B cell (primary cell): ENCODE results near the gene NSRP1. TPM values are rescaled to one million over a fixed set of nuclear protein-coding genes. Genes with fewer than 3 reads are reported as not detected.

Source experiments
- ATAC-seq: fragments of 200-7000 bp; cut with Tn5 transposase; one replicate; pipeline ENCODE4 v1.10.0; 2021; ENCODE audit warnings: low read depth, mild to moderate bottlenecking, moderate number of reproducible peaks, moderate library complexity
- CTCF ChIA-PET: fragments of 350-600 bp; sonication (Branson Sonifier 250); formaldehyde crosslinking; loops from one replicate; lab custom pipeline; 2021; ENCODE audit warnings: antibody characterized with exemption, inconsistent platforms; lab: Charles Lee
- POLR2A ChIA-PET: fragments of 350-600 bp; sonication (Branson Sonifier 250); formaldehyde crosslinking; loops from one replicate; lab custom pipeline; 2021; ENCODE audit warnings: antibody characterized with exemption; lab: Charles Lee
- DNase-seq: peaks from one replicate; pipeline ENCODE4 v3.0.0; 2013
- H2AFZ ChIP-seq: 2 replicates; pipeline ENCODE4 v1.6.1; 2012; ENCODE audit warnings: mild to moderate bottlenecking, low read depth, low read length; ENCODE audit not compliant: insufficient read depth, poor library complexity, severe bottlenecking
- H3K27ac ChIP-seq, 2 donors: 1 replicate in 1 of 2; 2 replicates in 1 of 2; pipeline ENCODE4 v1.5.1; 2012 to 2013; ENCODE audit warnings: low read length in 2 of 2, mild to moderate bottlenecking in 2 of 2, moderate library complexity in 1 of 2
- H3K27me3 ChIP-seq, 4 experiments: fragments of 200-600 bp in 1 of 4; sonication (generic) in 1 of 4; replicated peaks in 1 of 4; 1 replicate in 2 of 4; 2 replicates in 2 of 4; pipeline versions ENCODE4 v1.6.1 to v1.7.0; 2013 to 2016; ENCODE audit warnings: low read length in 3 of 4, mild to moderate bottlenecking in 2 of 4, mixed read lengths in 1 of 4, moderate library complexity in 1 of 4; ENCODE audit not compliant: insufficient read depth in 4 of 4, control insufficient read depth in 3 of 4; ENCODE audit errors: control extremely low read depth in 1 of 4
- H3K36me3 ChIP-seq, 2 experiments: replicated peaks in 1 of 2; 1 replicate in 1 of 2; 2 replicates in 1 of 2; pipeline versions ENCODE4 v1.6.1 to v1.7.1; 2013; ENCODE audit warnings: low read length in 1 of 2; ENCODE audit not compliant: insufficient read depth in 2 of 2, control insufficient read depth in 1 of 2; ENCODE audit errors: control extremely low read depth in 1 of 2, extremely low read depth in 1 of 2
- H3K4me1 ChIP-seq, 2 donors: fragments of 200-600 bp in 1 of 2; sonication (generic) in 1 of 2; 1 replicate in 1 of 2; 2 replicates in 1 of 2; pipeline versions ENCODE4 v1.5.1 to v1.6.1; 2013 to 2017; ENCODE audit warnings: low read length in 2 of 2; ENCODE audit not compliant: control insufficient read depth in 2 of 2, insufficient read depth in 2 of 2
- H3K4me2 ChIP-seq: replicated peaks from 2 replicates; pipeline ENCODE3; 2012; ENCODE audit warnings: mild to moderate bottlenecking, low read depth, low read length; ENCODE audit not compliant: poor library complexity, severe bottlenecking
- H3K4me3 ChIP-seq, 5 experiments: fragments of 200-600 bp in 1 of 5; sonication (generic) in 1 of 5; 1 replicate in 3 of 5; 2 replicates in 2 of 5; pipeline versions ENCODE4 v1.5.1 to v1.7.0; 2011 to 2016; ENCODE audit warnings: low read length in 4 of 5, mild to moderate bottlenecking in 4 of 5, low read depth in 2 of 5, control low read depth in 1 of 5, moderate library complexity in 1 of 5; ENCODE audit not compliant: insufficient read depth in 1 of 5; ENCODE audit errors: control extremely low read depth in 1 of 5, extremely low read depth in 1 of 5
- H3K79me2 ChIP-seq: fragments of 200-600 bp; sonication (generic); one replicate; pipeline ENCODE4 v1.6.0; 2016; ENCODE audit warnings: low read length; ENCODE audit not compliant: control insufficient read depth, insufficient read depth
- H3K9ac ChIP-seq: fragments of 200-600 bp; sonication (generic); 2 replicates; pipeline ENCODE4 v1.6.1; 2017; ENCODE audit warnings: mild to moderate bottlenecking, low read length, moderate library complexity
- H3K9me3 ChIP-seq, 3 donors: one replicate each; pipeline versions ENCODE4 v1.6.1 to v1.7.1; 2013; ENCODE audit warnings: low read length in 2 of 3; ENCODE audit not compliant: control insufficient read depth in 2 of 3, insufficient read depth in 1 of 3; ENCODE audit errors: control extremely low read depth in 1 of 3
- H4K20me1 ChIP-seq: 2 replicates; pipeline ENCODE4 v1.6.0; 2012; ENCODE audit warnings: mild to moderate bottlenecking, low read length; ENCODE audit not compliant: insufficient read depth, control insufficient read depth, poor library complexity, severe bottlenecking
- H3K27ac Mint-ChIP-seq: one replicate; pipeline ENCODE4 v1.8.0; 2021; ENCODE audit warnings: mixed read lengths
- H3K27me3 Mint-ChIP-seq: one replicate; pipeline ENCODE4 v1.8.0; 2021; ENCODE audit warnings: mixed read lengths
- H3K4me1 Mint-ChIP-seq: one replicate; pipeline ENCODE4 v1.8.0; 2021; ENCODE audit warnings: mixed read lengths
- H3K4me3 Mint-ChIP-seq: one replicate; pipeline ENCODE4 v1.8.0; 2021; ENCODE audit warnings: mixed read lengths
- H3K9me3 Mint-ChIP-seq: one replicate; pipeline ENCODE4 v1.8.0; 2022; ENCODE audit warnings: mixed read lengths; ENCODE audit not compliant: insufficient read depth
- EZH2 ChIP-seq: IDR thresholded peaks from 2 replicates; pipeline ENCODE4 v1.6.1; 2012; ENCODE audit warnings: borderline replicate concordance, low read depth, mild to moderate bottlenecking, moderate library complexity, low read length; ENCODE audit not compliant: insufficient read depth, poor library complexity, severe bottlenecking
- WGBS: methylation state at CpG from one replicate; pipeline ENCODE4 v1.1.5; 2013; ENCODE audit warnings: missing lambda C conversion rate; ENCODE audit not compliant: insufficient coverage; 5-methylcytosine and 5-hydroxymethylcytosine counted together
- intact Hi-C: fragments of 100-400 bp; cut with micrococcal nuclease; formaldehyde crosslinking; loops from one replicate; pipeline ENCODE4 v1.10.0; 2022
- polyA plus RNA-seq: library from polyadenylated mRNA; depleted of rRNA; stranded (reverse); fragments of >200 nt; gene quantifications from 2 replicates; pipeline ENCODE4 v1.2.3, GENCODE V29; 2012
- total RNA-seq, 2 donors: library from RNA; stranded (reverse); fragments of 120-200 nt in 1 of 2; gene quantifications; 1 replicate in 1 of 2; 2 replicates in 1 of 2; pipeline versions ENCODE4 v1.2.3 to v1.2.4, GENCODE V29; 2013 to 2022
- TF ChIP-seq, protein P1 (sequence below): fragments of 200-600 bp; IDR thresholded peaks from one replicate; pipeline ENCODE4 v1.8.0; 2022; ENCODE audit warnings: antibody characterized with exemption, mild to moderate bottlenecking

Gene NSRP1
- total and polyA plus RNA-seq, 2 donors (not counting 1 experiment from before 2014, with no cell fraction given), result 11.2 to 46.2 TPM

DNA sequence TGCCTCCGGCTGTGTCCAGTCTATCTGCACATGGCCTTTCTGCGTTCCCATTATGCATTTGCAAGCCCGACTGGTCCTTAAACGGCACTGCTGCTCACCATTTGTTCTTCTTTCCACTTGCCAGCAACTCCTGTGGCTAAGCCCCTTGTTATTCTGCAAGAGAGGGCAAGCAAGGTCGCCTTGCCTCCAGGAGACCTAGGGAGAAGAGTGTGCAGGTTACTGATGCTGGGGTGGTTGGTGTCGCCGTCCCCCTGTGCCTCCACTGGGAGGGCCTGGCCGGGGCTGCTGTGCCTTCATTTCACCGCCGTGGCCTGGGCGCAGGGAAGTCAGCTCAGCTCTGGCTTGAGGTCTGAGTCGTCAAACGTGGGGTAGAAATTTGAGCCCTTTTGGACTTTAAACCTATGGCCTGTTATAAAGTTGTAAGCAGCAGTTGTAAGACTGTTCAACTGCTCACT is 106.1 kb downstream of the NSRP1 start:
- ChIA-PET CTCF (interaction anchor here (0.6 to 1.4 kb wide), 2 partner anchors 105 to 118 kb away, joined by 3 to 4 read pairs; no protein-coding TSS in a partner anchor), POLR2A (no interaction called here)
- ATAC-seq (no peak), DNase-seq (no peak)
- no peak overlapping the region for H3K4me3 ChIP-seq
- H3K9me3 Mint-ChIP-seq, result no peaks in the 10 kb centered on the region
- no peak overlapping the region for H2AFZ ChIP-seq
- H3K4me1 ChIP-seq, result no peaks in the 10 kb centered on the region
- peaks cover 4% of the 10 kb centered on the region for H3K27me3 Mint-ChIP-seq
- no peak overlapping the region for H3K27ac Mint-ChIP-seq
- 97% methylated on average over 9 of the region's 13 CpGs for WGBS
- H4K20me1 ChIP-seq, result no peaks in the 10 kb centered on the region
- H3K4me3 Mint-ChIP-seq, result no peak overlapping the region
- intact Hi-C loops, result no loop called here
- H3K27me3 ChIP-seq, result peaks cover 0 to 3% (median 0%) of the 10 kb centered on the region in 4 experiments
- no peaks in the 10 kb centered on the region for H3K79me2 ChIP-seq
- H3K36me3 ChIP-seq, result no peaks in the 10 kb centered on the region
- no peak for TF ChIP-seq EZH2
- TF ChIP-seq, protein P1, sequence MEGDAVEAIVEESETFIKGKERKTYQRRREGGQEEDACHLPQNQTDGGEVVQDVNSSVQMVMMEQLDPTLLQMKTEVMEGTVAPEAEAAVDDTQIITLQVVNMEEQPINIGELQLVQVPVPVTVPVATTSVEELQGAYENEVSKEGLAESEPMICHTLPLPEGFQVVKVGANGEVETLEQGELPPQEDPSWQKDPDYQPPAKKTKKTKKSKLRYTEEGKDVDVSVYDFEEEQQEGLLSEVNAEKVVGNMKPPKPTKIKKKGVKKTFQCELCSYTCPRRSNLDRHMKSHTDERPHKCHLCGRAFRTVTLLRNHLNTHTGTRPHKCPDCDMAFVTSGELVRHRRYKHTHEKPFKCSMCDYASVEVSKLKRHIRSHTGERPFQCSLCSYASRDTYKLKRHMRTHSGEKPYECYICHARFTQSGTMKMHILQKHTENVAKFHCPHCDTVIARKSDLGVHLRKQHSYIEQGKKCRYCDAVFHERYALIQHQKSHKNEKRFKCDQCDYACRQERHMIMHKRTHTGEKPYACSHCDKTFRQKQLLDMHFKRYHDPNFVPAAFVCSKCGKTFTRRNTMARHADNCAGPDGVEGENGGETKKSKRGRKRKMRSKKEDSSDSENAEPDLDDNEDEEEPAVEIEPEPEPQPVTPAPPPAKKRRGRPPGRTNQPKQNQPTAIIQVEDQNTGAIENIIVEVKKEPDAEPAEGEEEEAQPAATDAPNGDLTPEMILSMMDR, result no peak
- H3K4me1 Mint-ChIP-seq, result no peaks in the 10 kb centered on the region
- H3K9me3 ChIP-seq, result no peaks in the 10 kb centered on the region
- H3K9ac ChIP-seq, result no peak overlapping the region
- H3K27ac ChIP-seq, result no peak overlapping the region
- H3K4me2 ChIP-seq, result no peak overlapping the region

DNA sequence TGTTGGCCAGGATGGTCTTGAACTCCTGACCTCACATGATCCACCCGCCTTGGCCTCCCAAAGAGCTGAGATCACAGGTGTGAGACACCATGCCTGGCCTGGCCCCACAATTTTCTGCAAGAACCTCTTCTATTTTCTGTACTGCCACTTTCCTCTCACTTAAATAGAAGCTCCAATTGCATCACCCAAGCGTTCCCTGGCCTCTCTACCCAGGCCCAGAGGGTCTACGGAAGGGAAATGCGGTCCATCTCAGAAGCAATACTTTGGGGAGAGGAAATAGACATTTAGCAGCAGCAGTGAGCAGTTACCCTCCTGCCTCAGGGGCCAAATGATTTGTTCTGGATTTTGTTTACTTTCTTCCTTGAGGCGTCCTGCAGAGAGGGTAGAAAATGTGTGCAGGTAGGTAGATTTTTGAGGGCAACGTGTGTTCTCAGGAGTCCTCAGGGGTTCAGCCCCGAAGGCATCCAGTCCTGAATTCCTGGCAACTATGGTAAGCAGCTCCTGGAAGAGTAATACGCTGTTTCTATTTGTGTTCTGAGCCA is 107.9 kb downstream of the NSRP1 start:
- Histone ChIP-seq H3K4me3 (no peak overlapping the region), H2AFZ (no peak overlapping the region), H3K9ac (no peak overlapping the region), H3K4me2 (no peak overlapping the region), H3K36me3 (no peaks in the 10 kb centered on the region), H3K9me3 (no peaks in the 10 kb centered on the region), H3K27me3 (peaks cover 0 to 3% (median 0%) of the 10 kb centered on the region in 4 experiments), H3K4me1 (no peaks in the 10 kb centered on the region), H3K27ac (no peak overlapping the region), H4K20me1 (no peaks in the 10 kb centered on the region), H3K79me2 (no peaks in the 10 kb centered on the region)
- CTCF ChIA-PET, result interaction anchor here (1.4 kb wide), 1 partner anchor 120 kb away, joined by 3 read pairs; no protein-coding TSS in a partner anchor
- H3K4me1 Mint-ChIP-seq, result no peaks in the 10 kb centered on the region
- H3K4me3 Mint-ChIP-seq, result no peak overlapping the region
- no peak for DNase-seq
- no peak overlapping the region for H3K27ac Mint-ChIP-seq
- ATAC-seq, result no peak
- no peak for TF ChIP-seq EZH2
- TF ChIP-seq, protein P1, result no peak
- WGBS, result 84% methylated on average over 7 of the region's 8 CpGs
- POLR2A ChIA-PET, result no interaction called here
- no peaks in the 10 kb centered on the region for H3K9me3 Mint-ChIP-seq
- intact Hi-C loops, result no loop called here
- H3K27me3 Mint-ChIP-seq, result peaks cover 7% of the 10 kb centered on the region
